ENCODE measurements around the gene COQ10A. TPM values are rescaled to one million over a fixed set of nuclear protein-coding genes. Genes with fewer than 3 reads are reported as not detected.

COQ10A gene
- total and polyA plus RNA-seq, 2 of the 8 experiments (the other 6 are each of a cell fraction or from before 2014, with no cell fraction given) = 21.8 to 42.9 TPM

DNA sequence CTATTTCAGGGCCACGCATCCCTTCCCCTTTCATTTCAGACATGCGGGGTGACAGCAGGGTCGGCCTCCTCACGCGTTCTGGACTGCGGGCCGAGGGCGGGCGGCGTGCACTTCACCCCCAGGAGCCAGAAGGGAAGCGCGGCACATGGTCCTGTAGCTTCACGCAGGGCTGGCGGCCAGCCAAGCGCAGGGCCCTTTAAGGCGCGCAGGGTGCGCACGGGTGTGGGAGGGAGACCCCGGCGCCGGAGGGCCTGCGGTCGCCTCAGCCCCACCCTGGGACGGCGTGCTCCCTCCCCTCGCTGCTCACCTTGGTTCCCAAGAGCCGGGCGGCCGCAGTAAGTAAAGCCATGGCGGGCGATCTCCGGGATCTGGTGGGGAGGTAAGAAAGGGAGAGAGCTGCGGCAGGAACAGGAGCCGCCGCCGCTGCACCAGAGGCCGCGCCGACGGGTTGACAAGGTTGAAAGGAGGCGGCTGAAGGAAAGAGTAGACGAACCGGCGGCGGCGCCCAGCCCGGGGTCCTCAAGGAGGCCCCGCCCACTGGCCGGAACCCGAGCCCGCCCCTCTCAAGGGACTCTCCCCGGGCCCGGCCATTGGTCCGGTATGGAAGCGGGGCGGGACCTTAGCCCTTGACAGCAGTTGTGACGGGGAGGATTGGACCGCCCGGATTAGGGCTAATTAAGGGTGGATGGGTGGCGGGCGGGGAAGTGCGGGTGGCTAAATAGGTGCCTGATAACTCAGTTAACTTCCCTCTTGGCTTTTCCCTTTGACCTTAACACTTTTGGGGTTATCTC lies 33.3 kb downstream of the COQ10A start, which contains the start of gene CS:
CS (minus strand) TSS at position 478 of the 791 bp plus-strand sequence; CDS start at position 349, 129 bp downstream.
- H4K5ac ChIP-seq (ENCODE audit: insufficient read length, low read depth, low read length) = peak within 1 kb of the TSS; percentile 10
- H2AK5ac ChIP-seq (ENCODE audit: low read depth, low read length) = no peak within 1 kb of the TSS
- H3K79me2 ChIP-seq (ENCODE audit: control insufficient read depth in 1 of 2, insufficient read depth in 2 of 2, low read length in 2 of 2) = peaks cover 12 to 38% of the 10 kb centered on the region in 2 experiments
- H3K4me2 ChIP-seq (ENCODE audit: insufficient read depth in 1 of 2, low read depth in 2 of 2, low read length in 2 of 2) = peak within 1 kb of the TSS; percentile 82 to 90
- H4K91ac ChIP-seq (replicated peaks; ENCODE audit: insufficient read length, low read length) = no peak within 1 kb of the TSS
- H3K23ac ChIP-seq (ENCODE audit: insufficient read length) = no peak within 1 kb of the TSS
- no peak within 1 kb of the TSS for H2BK20ac ChIP-seq (ENCODE audit: low read length)
- H3K27ac ChIP-seq (ENCODE audit: low read depth, low read length) = peak within 1 kb of the TSS; percentile 78
- ChIA-PET CTCF (ENCODE audit: partially characterized antibody) (interaction anchor here (1.3 to 1.6 kb wide), 2 partner anchors 77 to 110 kb away, joined by 3 read pairs; partner anchors contain the start of gene SMARCC2), POLR2A (ENCODE audit: partially characterized antibody) (interaction anchor here (0.7 to 2.1 kb wide), 14 partner anchors 18 to 183 kb away, joined by 3 to 14 read pairs (median 4); partner anchors contain the start of genes ANKRD52, COQ10A, IL23A and PAN2)
- H3K4me1 ChIP-seq (replicated peaks in 1 of 4; ENCODE audit: control insufficient read depth in 3 of 4, insufficient read depth in 4 of 4, low read length in 3 of 4) = peaks cover 0 to 9% (median 2%) of the 10 kb centered on the region in 4 experiments; a peak in 4 of 7 replicates
- FAIRE-seq (no peak), DNase-seq (ENCODE audit: low read depth in 1 of 2, low spot score in 2 of 2) (peak; percentile 92 to 97)
- H2BK15ac ChIP-seq (ENCODE audit: low read length) = no peak within 1 kb of the TSS
- peak within 1 kb of the TSS; percentile 95 to 99 (median 96) for H3K4me3 ChIP-seq (ENCODE audit: extremely low read depth in 1 of 4, insufficient read depth in 2 of 4, low read depth in 3 of 4, low read length in 4 of 4)
- no peak within 1 kb of the TSS for H2BK120ac ChIP-seq (replicated peaks; ENCODE audit: low read depth, low read length)
- H3K9me3 ChIP-seq (ENCODE audit: insufficient read depth in 2 of 2, low read depth in 1 of 2, low read length in 1 of 2) = no peaks in the 10 kb centered on the region
- peak within 1 kb of the TSS; percentile 77; the same call in 1 of the 2 replicates for H2BK12ac ChIP-seq (ENCODE audit: low read depth, low read length)
- peak within 1 kb of the TSS; percentile 86 for H3K18ac ChIP-seq (ENCODE audit: extremely low read depth, low read length)
- H3K56ac ChIP-seq (replicated peaks; ENCODE audit: insufficient read length, low read depth, low read length) = peak within 1 kb of the TSS; percentile 24
- no peak within 1 kb of the TSS for H3K4ac ChIP-seq (replicated peaks; ENCODE audit: insufficient read length, low read depth, low read length)
- peak within 1 kb of the TSS; percentile 65 to 75 (median 68) for H3K9ac ChIP-seq (replicated peaks in 1 of 4; ENCODE audit: extremely low read depth in 1 of 4, low read depth in 3 of 4, low read length in 3 of 4)
- H2BK5ac ChIP-seq (ENCODE audit: low read depth, low read length) = peak within 1 kb of the TSS; percentile 86
- no peaks in the 10 kb centered on the region for H3K79me1 ChIP-seq (ENCODE audit: low read depth, low read length)
- no peak within 1 kb of the TSS for H2AFZ ChIP-seq (ENCODE audit: low read length)
- peaks cover 3% of the 10 kb centered on the region; the same call in 1 of the 2 replicates for H3K23me2 ChIP-seq (ENCODE audit: low read depth, low read length)
- H4K20me1 ChIP-seq (replicated peaks in 1 of 2; ENCODE audit: control insufficient read depth in 1 of 2, insufficient read depth in 2 of 2, low read length in 2 of 2) = peaks cover 0 to 2% of the 10 kb centered on the region in 2 experiments
- WGBS, 2 experiments (ENCODE audit: extremely low coverage in 1 of 2, insufficient coverage in 1 of 2, insufficient read length in 1 of 2, insufficient replicate concordance in 2 of 2, low coverage in 1 of 2, low lambda C conversion rate in 2 of 2, missing lambda C conversion rate in 1 of 2) = 0% methylated on average over 56 of the region's 63 CpGs; no CpG with 5 or more reads in 1 of the 2 experiments
- no peak within 1 kb of the TSS for H3K14ac ChIP-seq (ENCODE audit: insufficient read length)
- H4K8ac ChIP-seq (ENCODE audit: extremely low read depth, insufficient read depth, low read length) = peak within 1 kb of the TSS; percentile 63; the same call in 1 of the 2 replicates
- H3K36me3 ChIP-seq (ENCODE audit: control insufficient read depth in 2 of 4, insufficient read depth in 4 of 4, low read length in 3 of 4) = peaks cover 2 to 6% (median 4%) of the 10 kb centered on the region in 4 experiments; a peak in 5 of 8 replicates
- no peaks in the 10 kb centered on the region for H3K27me3 ChIP-seq (replicated peaks in 1 of 4; ENCODE audit: control insufficient read depth in 3 of 4, extremely low read depth in 1 of 4, insufficient read depth in 3 of 4, low read length in 3 of 4)
- TF ChIP-seq KDM4A (IDR thresholded peaks at IDR 0.05; ENCODE audit: low read depth, low read length, severe bottlenecking) = peak; percentile 51
- TF ChIP-seq RAD21 (IDR thresholded peaks at IDR 0.05 in 1 of 2, conservative IDR thresholded peaks at IDR 0.05 in 1 of 2; ENCODE audit: low read depth in 2 of 2, low read length in 2 of 2) = no peak
- TF ChIP-seq CTBP2 (IDR thresholded peaks at IDR 0.05; ENCODE audit: borderline replicate concordance, insufficient read depth, insufficient read length, low read length) = no peak
- no peak for TF ChIP-seq CBX5 (IDR thresholded peaks at IDR 0.05; ENCODE audit: low read depth, low read length)
- no peak for TF ChIP-seq SIX5 (IDR thresholded peaks at IDR 0.05; ENCODE audit: low read depth, low read length)
- no peak for TF ChIP-seq TAF7 (optimal IDR thresholded peaks at IDR 0.05; ENCODE audit: borderline replicate concordance, low read depth, low read length)
- TF ChIP-seq BACH1 (IDR thresholded peaks at IDR 0.05; ENCODE audit: low read length) = no peak
- TF ChIP-seq NRF1 (IDR thresholded peaks at IDR 0.05; ENCODE audit: low read depth, low read length) = no peak
- TF ChIP-seq BRCA1 (IDR thresholded peaks at IDR 0.05; ENCODE audit: low read depth, low read length) = no peak
- no peak for TF ChIP-seq POU5F1 (IDR thresholded peaks at IDR 0.05; ENCODE audit: low read depth, low read length)
- TF ChIP-seq ASH2L (IDR thresholded peaks at IDR 0.05; ENCODE audit: low read length) = peak; percentile 51
